Stimulated activated effector memory CD8-positive, alpha-beta T cell treated with anti-CD3 and anti-CD28 coated beads, Interleukin-12 subunit alpha, Interleukin-12 subunit beta, amount 100 ng/mL, for 72 hours (primary cell): ENCODE results near the gene CCDC69.
"Not testable (repeated sequence)": the region's sequence is repeated elsewhere in the genome, so short reads cannot be mapped to it uniquely, and the experiment has no call there.

Experiments used
- ATAC-seq: fragments of 150-1000 bp; cut with Tn5 transposase; 2 replicates; pipeline ENCODE4 v1.10.0; 2021
- DNase-seq, 2 donors: peaks; one replicate each; pipeline ENCODE4 v3.0.0; 2021 to 2022; ENCODE audit warnings: low spot score in 2 of 2
- H3K27ac Mint-ChIP-seq: one replicate; pipeline ENCODE4 v1.8.0; 2022; ENCODE audit warnings: mild to moderate bottlenecking, mixed read lengths
- H3K36me3 Mint-ChIP-seq: one replicate; pipeline ENCODE4 v1.8.0; 2022; ENCODE audit warnings: mild to moderate bottlenecking, mixed read lengths
- H3K4me1 Mint-ChIP-seq: one replicate; pipeline ENCODE4 v1.8.0; 2022; ENCODE audit warnings: mixed read lengths
- H3K4me3 Mint-ChIP-seq: one replicate; pipeline ENCODE4 v1.8.0; 2022; ENCODE audit warnings: mild to moderate bottlenecking, mixed read lengths
- H3K9me3 Mint-ChIP-seq: one replicate; pipeline ENCODE4 v1.8.0; 2022; ENCODE audit warnings: mixed read lengths

The CCDC69 gene

DNA sequence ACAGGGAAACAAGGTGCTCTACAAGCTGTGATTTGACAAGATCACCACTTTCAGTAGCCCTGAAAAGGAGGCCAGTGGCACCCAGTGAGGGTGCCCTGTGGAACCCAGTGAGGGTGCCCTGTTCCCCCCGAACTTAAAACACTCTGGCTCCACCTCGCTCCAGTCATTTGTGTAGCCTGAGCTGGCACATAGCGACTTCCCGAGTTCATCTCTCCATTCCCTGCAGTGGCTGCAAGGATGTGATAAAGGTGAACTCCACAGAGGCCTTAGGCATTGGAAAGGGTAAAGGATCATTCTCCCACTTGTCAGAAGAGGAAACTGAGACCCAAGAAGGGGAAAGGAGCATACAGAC is 44.4 kb downstream of the CCDC69 start:
- ATAC-seq (no peak), DNase-seq (no peak)
- Mint-ChIP-seq H3K4me1 (peaks cover 6% of the 10 kb centered on the region), H3K27ac (peak overlapping the region; percentile 64), H3K4me3 (no peak overlapping the region), H3K36me3 (peaks cover 35% of the 10 kb centered on the region), H3K9me3 (no peaks in the 10 kb centered on the region)

DNA sequence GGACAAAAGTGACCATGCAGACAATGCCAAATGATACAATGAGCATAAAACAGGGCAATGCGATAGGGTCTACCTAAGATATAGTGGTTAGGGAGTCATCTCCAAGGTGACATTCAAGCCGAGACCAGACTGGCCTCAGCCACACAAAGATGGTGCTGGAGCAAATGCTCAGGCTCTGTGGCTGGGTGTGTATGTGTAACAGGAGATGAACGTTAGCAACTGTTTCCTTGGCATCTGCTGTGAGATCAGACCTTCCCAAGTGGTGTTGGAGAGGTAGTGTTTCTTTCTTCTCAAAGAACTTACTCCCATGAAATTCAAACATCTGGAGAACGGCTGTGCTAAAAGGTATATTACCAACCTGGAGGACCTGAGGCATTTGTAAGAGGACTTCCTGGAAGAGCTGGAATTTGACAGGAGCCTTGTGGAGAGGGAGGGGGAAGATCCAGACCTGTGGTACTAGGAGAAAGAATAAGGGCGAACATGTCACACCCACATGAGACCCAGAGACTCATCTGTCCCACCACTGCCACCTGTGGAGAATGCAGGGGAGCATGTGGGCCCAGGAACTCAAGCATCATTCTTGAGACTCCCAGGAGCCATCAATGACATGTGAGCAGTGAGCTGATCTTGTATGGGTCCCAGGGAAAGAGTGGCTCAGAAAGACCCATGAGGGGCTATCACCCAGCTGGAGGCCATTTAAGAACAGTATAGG is 45.0 kb downstream of the CCDC69 start:
- peaks cover 30% of the 10 kb centered on the region for H3K36me3 Mint-ChIP-seq
- no peak overlapping the region for H3K4me3 Mint-ChIP-seq

DNA sequence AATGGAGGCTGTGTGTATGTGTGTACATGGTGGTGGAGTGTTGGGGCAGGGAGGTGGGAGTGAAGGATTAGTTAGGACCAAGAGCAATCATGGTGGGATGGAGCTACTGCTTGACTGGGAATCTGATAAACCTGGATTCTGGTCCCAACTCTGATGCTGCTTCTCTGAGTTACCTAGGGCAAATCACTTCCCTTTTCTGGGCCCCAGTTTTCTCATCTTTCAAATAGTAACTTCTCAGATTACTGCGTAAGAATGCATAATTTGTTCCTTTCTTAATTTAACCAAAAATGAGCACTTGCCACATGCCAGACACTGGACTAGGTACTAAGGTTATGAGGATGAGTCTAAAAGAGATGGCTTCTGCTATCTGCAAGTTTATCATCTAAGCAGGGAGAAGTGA is 45.5 kb downstream of the CCDC69 start:
- peaks cover 24% of the 10 kb centered on the region for H3K36me3 Mint-ChIP-seq
- H3K27ac Mint-ChIP-seq: no peak overlapping the region
- no peak for ATAC-seq
- no peak overlapping the region for H3K4me3 Mint-ChIP-seq
- no peaks in the 10 kb centered on the region for H3K9me3 Mint-ChIP-seq
- peaks cover 12% of the 10 kb centered on the region for H3K4me1 Mint-ChIP-seq
- DNase-seq: no peak

More for the DNA sequence above, 45.0 kb downstream of the CCDC69 start:
- Mint-ChIP-seq H3K27ac (peak overlapping the region; percentile 64), H3K4me1 (peaks cover 11% of the 10 kb centered on the region), H3K9me3 (no peaks in the 10 kb centered on the region)
- ATAC-seq (no peak), DNase-seq (no peak)

DNA sequence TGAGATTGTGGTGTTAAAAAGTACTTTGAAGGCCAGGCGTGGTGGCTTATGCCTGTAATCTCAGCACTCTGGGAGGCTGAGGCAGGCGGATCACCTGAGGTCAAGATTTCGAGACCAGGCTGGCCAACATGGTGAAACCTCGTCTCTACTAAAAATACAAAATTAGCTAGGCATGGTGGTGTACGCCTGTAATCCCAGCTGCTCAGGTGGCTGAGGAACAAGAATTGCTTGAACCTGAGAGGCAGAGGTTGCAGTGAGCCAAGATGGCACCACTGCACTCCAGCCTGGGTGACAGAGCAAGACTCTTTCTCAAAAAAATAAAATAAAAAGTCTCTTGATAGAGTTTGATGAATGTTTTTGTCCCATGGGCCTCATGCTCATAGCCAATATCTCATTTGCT is 47.6 kb downstream of the CCDC69 start:
- not testable (repeated sequence) for H3K36me3 Mint-ChIP-seq

DNA sequence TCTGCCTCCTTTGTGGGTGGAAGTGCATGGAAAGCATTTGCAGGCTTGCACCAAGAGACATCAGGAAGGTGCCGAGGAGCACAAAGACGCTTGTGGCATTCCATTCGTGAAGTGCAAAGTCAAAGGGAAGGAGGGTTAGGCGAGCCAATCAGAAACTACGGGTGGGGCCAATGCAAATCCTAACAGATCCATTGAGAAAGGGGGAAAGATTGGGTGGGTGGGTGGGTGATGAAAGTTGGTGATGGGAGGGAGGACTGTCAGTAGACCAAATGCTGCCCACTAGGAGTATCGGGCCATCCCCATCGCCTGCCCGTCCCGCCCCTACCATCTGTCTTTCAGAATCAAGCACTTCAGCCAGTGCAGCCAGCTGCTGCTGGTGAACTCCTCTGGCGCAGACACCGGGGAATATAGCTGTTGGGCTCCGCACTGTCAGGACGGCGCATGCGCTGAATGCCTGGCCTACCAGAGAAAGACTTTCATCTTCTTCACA is 49.2 kb downstream of the CCDC69 start:
- H3K4me3 Mint-ChIP-seq: no peak overlapping the region

More for the DNA sequence above, 47.6 kb downstream of the CCDC69 start:
- H3K27ac Mint-ChIP-seq, H3K9me3 Mint-ChIP-seq, H3K4me3 Mint-ChIP-seq, ATAC-seq, DNase-seq: not testable (repeated sequence)
- H3K4me1 Mint-ChIP-seq: peaks cover 16% of the 10 kb centered on the region

DNA sequence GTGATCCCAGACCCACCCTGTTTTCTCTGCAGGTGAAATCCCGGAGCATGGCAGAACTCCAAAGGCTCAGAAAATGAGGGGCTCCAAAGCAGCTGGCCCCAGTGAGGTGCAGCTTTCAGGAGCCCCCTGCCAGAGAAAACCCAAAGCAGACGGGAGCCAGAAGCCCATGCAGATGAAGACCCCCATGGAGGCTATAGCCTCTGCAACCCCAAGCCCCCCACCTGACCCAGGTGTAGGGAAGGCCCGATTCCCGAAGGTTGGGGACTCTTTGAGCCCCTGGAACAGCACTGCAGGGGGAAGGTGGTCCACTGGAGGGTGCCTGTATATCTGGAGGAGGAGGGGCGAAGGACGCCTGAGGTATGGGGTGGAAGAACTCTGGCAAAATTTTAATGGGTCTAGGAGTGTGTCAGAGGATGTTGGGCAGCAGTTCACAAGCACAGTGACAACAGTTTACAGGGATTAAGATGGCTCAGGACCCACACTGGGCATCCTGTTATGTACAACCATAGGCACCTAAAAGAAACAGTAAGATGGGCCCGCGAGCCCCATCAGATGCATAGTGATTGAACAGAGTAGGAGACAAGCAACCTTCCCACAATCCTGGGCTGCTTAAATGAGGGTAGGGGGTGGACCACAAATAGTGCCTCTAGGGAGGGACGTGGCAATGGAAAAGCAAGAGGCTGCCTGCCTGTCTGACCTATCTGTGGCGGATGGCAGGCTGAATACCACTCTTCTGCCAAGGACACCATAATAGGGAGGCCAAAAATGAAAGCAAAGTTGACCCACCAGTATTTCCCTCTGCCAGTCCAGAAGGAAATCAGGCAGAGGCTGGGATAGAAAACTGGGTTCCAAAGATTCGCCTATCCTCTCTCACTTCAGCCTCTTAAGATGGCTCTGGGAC is 49.9 kb downstream of the CCDC69 start:
- peaks cover 5% of the 10 kb centered on the region for H3K36me3 Mint-ChIP-seq
- peaks cover 30% of the 10 kb centered on the region for H3K4me1 Mint-ChIP-seq
- no peak for ATAC-seq
- no peak for DNase-seq
- H3K27ac Mint-ChIP-seq: peak overlapping the region; percentile 76
- no peak overlapping the region for H3K4me3 Mint-ChIP-seq
- no peaks in the 10 kb centered on the region for H3K9me3 Mint-ChIP-seq

More for the DNA sequence above, 49.2 kb downstream of the CCDC69 start:
- Mint-ChIP-seq H3K36me3 (no peaks in the 10 kb centered on the region), H3K4me1 (peaks cover 26% of the 10 kb centered on the region), H3K27ac (peak overlapping the region; percentile 76), H3K9me3 (no peaks in the 10 kb centered on the region)
- DNase-seq (no peak), ATAC-seq (no peak)

DNA sequence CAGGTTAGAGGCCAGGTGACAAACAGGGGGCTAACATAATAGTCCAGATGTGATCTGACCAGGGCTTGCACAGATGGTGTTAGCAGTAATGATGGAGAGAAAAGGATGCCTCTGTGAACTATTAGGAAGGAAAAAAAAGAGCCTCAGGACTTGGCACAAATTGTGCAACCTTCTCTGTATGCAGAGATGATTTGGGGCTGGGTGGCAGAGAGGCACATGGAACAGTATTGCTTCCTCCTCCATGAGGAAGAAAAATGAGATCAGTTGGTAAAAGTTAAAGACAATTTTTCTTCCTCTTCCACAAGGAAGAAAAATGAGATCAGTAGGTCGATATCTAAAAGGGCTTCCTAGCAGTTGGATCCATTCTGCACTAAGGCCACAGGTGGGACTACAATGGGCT is 52.4 kb downstream of the CCDC69 start:
- H3K9me3 Mint-ChIP-seq: no peaks in the 10 kb centered on the region
- no peak for ATAC-seq
- no peak overlapping the region for H3K4me3 Mint-ChIP-seq
- peaks cover 7% of the 10 kb centered on the region for H3K36me3 Mint-ChIP-seq
- DNase-seq: no peak
- peak overlapping the region; percentile 88 for H3K27ac Mint-ChIP-seq
- H3K4me1 Mint-ChIP-seq: peaks cover 28% of the 10 kb centered on the region

DNA sequence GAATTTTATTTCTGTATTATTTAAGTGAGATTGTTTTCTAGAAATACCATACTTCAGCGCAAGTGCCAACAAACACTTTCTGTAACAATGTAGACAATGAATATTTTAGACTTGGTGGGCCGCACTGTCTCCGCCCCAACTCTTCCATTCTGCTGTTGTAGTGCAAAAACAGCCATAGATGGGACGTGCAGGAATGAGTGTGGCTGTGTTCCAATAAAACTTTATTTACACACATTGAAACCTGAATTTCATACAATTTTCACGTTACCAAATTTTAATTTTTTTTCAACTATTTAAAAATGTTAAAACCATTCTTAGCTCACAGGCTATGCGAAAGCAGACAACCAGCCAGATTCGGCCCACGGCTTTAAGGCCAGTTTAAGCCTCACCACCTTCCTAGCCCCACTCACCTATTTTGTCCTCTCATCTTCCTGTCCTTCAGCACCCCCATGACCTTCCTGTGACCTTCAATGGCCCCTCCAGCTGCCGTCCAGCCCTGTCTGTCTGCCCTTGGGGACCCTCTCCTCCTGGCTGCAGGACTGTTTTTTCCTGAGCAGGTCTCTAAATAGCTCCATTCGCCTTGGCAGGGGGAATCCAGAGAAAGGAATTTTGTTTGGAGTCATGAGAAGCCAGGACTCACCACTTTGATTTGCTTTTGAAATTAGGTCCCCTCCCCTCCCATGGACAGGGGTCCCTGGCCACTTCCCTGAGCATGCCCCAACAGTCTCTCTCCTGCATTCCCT is 55.1 kb downstream of the CCDC69 start:
- Mint-ChIP-seq H3K36me3 (peaks cover 7% of the 10 kb centered on the region), H3K4me1 (peaks cover 29% of the 10 kb centered on the region), H3K4me3 (no peak overlapping the region), H3K9me3 (no peaks in the 10 kb centered on the region), H3K27ac (peak overlapping the region; percentile 83)
- DNase-seq: no peak
- ATAC-seq: no peak

DNA sequence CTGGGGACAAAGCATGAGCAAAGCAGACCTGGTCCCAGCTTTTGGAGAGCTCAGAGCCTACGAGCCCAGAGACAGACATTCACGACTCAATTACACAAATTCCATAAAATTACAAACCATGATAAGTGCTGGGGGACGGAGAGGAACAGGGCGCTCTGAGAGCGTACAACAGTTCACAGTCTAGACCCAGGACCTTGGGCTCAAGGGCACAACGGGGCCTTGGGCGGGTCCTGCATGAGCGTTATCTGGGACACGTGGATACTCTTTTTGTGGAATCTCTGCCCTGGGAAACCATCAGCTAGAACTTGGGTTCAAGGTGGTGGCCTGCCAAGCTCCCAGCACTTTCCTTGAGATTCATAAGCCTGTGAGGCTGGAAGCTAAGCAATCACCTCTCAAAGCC is 56.9 kb downstream of the CCDC69 start:
- no peak overlapping the region for H3K27ac Mint-ChIP-seq

DNA sequence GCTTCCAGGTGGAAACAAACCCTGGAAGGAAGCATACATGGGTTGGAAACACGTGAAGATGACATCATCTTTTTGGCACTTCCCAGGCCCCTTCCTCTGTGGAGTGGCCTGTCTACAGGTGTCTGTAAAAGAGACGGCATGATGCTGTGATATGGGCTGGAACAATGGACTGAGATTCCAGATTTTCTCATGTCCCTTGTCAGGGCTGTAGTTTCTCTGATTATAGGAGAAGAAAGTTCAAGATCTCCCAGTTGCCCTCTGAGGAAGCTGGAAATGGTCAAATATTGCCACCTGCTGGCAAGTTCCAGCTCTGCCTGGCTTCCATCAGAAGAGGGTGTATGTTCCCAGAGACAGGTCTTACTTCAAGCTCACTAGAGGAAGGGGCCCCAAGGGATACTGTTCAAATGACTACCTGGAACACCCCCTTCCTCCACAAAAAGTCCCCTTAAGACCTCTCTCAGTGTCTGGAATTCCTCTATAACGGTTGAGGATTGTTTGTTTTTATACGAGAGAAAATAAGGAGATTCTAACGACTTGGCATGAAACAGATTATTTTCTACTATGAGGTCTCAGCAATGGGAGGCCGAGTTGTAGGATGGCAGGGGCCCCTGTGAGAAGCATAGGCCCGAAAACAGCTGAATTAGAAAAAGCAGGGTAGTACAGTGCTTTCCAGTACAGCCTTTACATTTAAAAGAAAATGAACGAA is 59.1 kb downstream of the CCDC69 start:
- Mint-ChIP-seq H3K9me3 (no peaks in the 10 kb centered on the region), H3K4me1 (peaks cover 20% of the 10 kb centered on the region), H3K4me3 (no peak overlapping the region), H3K27ac (peak overlapping the region; percentile 60), H3K36me3 (peaks cover 7% of the 10 kb centered on the region)
- ATAC-seq: peak; percentile 97
- DNase-seq: peak; percentile 63 to 89

More for the DNA sequence above, 56.9 kb downstream of the CCDC69 start:
- no peak for DNase-seq
- Mint-ChIP-seq H3K4me1 (peaks cover 29% of the 10 kb centered on the region), H3K4me3 (no peak overlapping the region), H3K9me3 (no peaks in the 10 kb centered on the region), H3K36me3 (peaks cover 7% of the 10 kb centered on the region)
- ATAC-seq: no peak

DNA sequence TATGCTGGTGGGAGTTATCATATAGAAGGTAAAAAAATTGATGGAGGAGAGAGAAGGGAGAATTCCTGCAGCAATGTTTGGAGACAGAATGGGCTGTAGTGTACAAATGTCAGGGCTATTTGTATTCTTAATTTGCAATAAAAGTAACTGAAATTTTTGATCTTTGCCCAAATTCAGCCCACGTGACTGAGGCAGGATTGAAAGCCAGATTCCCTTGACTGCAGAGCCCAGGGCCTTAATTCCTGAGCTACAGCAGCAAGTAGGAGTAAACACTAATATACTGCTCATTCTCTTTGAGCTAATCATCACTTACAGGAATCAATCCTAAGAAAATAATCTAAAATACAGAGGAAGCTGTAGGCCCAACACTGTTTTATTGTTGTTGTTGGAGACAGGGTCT is 61.1 kb downstream of the CCDC69 start:
- Mint-ChIP-seq H3K9me3 (no peaks in the 10 kb centered on the region), H3K4me3 (no peak overlapping the region), H3K36me3 (no peaks in the 10 kb centered on the region), H3K4me1 (peaks cover 31% of the 10 kb centered on the region), H3K27ac (no peak overlapping the region)
- DNase-seq (no peak), ATAC-seq (no peak)

DNA sequence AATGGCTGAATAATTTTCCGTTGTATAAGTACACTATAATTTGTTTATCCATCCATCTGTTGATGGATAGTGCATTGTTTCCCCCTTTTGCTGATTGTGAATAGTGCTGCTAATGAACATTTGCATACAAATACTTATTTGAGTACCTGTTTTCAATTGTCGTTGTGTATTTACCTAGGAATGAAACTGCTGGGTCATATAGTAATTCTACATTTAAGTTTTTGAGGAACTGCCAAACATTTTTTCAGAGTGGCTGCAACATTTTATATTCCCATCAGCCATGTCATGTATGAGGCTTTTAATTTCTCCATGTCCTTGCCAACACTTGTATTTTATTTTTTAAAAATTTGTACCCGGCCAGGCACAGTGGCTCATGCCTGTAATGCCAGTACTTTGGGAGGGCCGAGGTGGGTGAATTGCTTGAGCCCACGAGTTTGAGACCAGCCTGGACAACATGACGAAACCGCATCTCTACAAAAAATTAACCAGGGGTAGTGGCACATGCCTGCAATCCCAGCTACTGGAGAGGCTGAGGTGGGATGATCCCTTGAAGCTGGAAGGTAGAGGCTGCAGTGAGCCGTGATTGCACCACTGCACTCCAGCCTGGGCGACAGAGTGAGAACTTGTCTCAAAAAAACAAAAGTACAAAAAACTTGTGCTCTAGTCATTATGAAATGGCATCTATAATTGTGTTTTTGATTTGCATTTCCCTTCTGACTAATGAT is 64.1 kb downstream of the CCDC69 start:
- Mint-ChIP-seq H3K27ac (no peak overlapping the region), H3K9me3 (no peaks in the 10 kb centered on the region), H3K36me3 (peaks cover 23% of the 10 kb centered on the region), H3K4me3 (peak overlapping the region; percentile 96), H3K4me1 (peaks cover 44% of the 10 kb centered on the region)
- DNase-seq: no peak
- ATAC-seq: no peak

DNA sequence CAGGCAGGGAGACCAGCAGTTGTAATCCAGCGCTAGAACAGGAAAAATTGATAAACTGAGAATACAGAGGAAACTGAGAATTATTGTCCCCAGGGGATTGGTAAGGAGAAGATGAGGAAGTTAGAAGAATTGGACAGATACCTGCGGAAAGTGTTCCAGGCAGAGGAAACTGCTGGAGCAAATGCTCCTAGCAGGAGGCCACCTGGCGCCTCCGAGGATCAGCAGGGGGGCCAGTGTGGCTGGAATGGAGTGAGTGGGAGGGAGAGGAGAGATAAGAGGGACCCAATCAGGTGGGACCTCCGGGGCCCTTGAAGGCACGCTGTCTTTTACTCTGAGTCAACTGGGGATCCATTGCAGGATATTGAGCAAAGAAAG is 65.6 kb downstream of the CCDC69 start:
- Mint-ChIP-seq H3K36me3 (peaks cover 37% of the 10 kb centered on the region), H3K27ac (peak overlapping the region; percentile 90), H3K9me3 (no peaks in the 10 kb centered on the region), H3K4me3 (peak overlapping the region; percentile 96), H3K4me1 (peaks cover 54% of the 10 kb centered on the region)
- DNase-seq (no peak), ATAC-seq (no peak)
